Stimulated activated CD4-positive, alpha-beta T cell treated with anti-CD3 and anti-CD28 coated beads, Interleukin-2, amount 100 ng/mL, for 4 hours (primary cell): ENCODE results near the gene TBC1D3B.
"Not testable (repeated sequence)": the region's sequence is repeated elsewhere in the genome, so short reads cannot be mapped to it uniquely, and the experiment has no call there.

Experiments used
- DNase-seq: peaks from one replicate; pipeline ENCODE4 v3.0.0-alpha.2; 2020; ENCODE audit warnings: low read depth

The TBC1D3B gene

GRCh38 chr17:36181446-36182175, 5.2 kb upstream of the TBC1D3B start:
- not testable (repeated sequence) for DNase-seq

- DNase-seq: not testable (repeated sequence)
These were observed 7.6 kb downstream of the TBC1D3B start for GRCh38 chr17:36168836-36169235.

- no peak for DNase-seq
These were observed 22.4 kb downstream of the TBC1D3B start for GRCh38 chr17:36153895-36154610.

GRCh38 chr17:36152639-36153120, 23.8 kb downstream of the TBC1D3B start:
- DNase-seq: no peak

- no peak for DNase-seq
These were observed 24.4 kb downstream of the TBC1D3B start for GRCh38 chr17:36151891-36152638.

- no peak for DNase-seq
These were observed 27.1 kb downstream of the TBC1D3B start for GRCh38 chr17:36149296-36149820.

GRCh38 chr17:36148559-36149295, 27.7 kb downstream of the TBC1D3B start:
- DNase-seq: peak; percentile 23

- no peak for DNase-seq
These were observed 28.8 kb downstream of the TBC1D3B start for GRCh38 chr17:36147601-36148000.

GRCh38 chr17:36144981-36145729, 31.3 kb downstream of the TBC1D3B start:
- DNase-seq: no peak

GRCh38 chr17:36144014-36144413, 32.4 kb downstream of the TBC1D3B start:
- no peak for DNase-seq

- no peak for DNase-seq
These were observed 33.6 kb downstream of the TBC1D3B start for GRCh38 chr17:36142806-36143205.

- no peak for DNase-seq
These were observed 34.2 kb downstream of the TBC1D3B start for GRCh38 chr17:36142235-36142634.

GRCh38 chr17:36136439-36136838, 40.0 kb downstream of the TBC1D3B start:
- DNase-seq: no peak

GRCh38 chr17:36136036-36136435, 40.4 kb downstream of the TBC1D3B start:
- no peak for DNase-seq

GRCh38 chr17:36135465-36135864, 41.0 kb downstream of the TBC1D3B start:
- DNase-seq: no peak

GRCh38 chr17:36133602-36134236, 42.7 kb downstream of the TBC1D3B start:
- no peak for DNase-seq

GRCh38 chr17:36132421-36132831, 44.0 kb downstream of the TBC1D3B start:
- no peak for DNase-seq

- no peak for DNase-seq
These were observed 44.5 kb downstream of the TBC1D3B start for GRCh38 chr17:36131931-36132330.

GRCh38 chr17:36131421-36131820, 45.0 kb downstream of the TBC1D3B start:
- no peak for DNase-seq

GRCh38 chr17:36130346-36130745, 46.1 kb downstream of the TBC1D3B start:
- DNase-seq: no peak
